ENCODE data around the gene RPL36A. TPM values are rescaled to one million over a fixed set of nuclear protein-coding genes. Genes with fewer than 3 reads are reported as not detected.

Gene RPL36A
- 364 TPM for polyA plus RNA-seq (2012; ENCODE audit: insufficient read depth, insufficient read length, low read depth)

DNA sequence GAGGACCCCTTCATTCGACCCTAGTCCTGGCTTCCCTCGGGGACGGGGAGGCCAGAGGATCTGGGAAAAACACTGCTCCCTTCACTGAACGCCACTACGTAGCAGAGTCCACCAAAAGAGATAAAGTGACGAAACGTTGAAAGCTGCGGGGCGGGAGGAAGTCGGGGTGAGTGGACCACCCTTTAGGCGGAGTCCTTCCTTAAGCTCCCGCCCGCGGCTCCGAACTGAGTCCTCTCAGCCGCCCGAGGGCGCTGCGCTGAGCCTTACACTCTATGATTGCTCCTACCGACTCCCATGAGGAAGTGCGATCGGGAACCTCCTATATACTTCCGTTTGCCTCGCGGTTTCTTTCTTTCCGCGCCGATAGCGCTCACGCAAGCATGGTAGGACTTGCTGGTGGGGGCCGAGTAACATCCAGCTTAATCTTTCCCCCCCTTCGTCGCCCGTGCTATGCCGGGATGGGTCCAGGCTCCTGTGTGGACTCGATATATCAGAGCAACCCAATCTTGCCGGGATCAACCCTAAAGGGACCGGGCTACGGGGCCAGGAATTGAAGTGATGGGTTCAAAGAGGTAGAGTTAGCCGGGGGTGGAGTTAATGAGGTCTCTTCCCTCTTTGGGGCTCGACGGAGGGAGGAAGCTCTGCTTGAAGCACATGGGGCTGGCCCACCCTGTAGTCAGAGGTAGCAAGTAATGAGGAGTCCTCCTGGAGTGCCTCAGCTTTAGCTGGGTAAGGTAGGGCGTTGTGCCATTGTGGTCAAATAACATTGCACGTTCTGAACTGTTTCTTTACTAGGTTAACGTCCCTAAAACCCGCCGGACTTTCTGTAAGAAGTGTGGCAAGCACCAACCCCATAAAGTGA, at the start of gene RPL36A:
TSS of gene RPL36A (plus strand) at position 348 of the 862 bp plus-strand sequence. CDS start at position 381, 33 bp downstream.
- peak; percentile 73 for TF ChIP-seq CTCF (IDR thresholded peaks at IDR 0.05; ENCODE audit: low read depth, low read length)
- Histone ChIP-seq H3K36me3 (peaks cover 35% of the 10 kb centered on the region), H3K27me3 (no peaks in the 10 kb centered on the region), H3K4me3 (ENCODE audit: low read depth, low read length) (peak within 1 kb of the TSS; percentile 87), H3K4me1 (no peaks in the 10 kb centered on the region), H3K9me3 (no peaks in the 10 kb centered on the region)
- peak; percentile 89 for DNase-seq

DNA sequence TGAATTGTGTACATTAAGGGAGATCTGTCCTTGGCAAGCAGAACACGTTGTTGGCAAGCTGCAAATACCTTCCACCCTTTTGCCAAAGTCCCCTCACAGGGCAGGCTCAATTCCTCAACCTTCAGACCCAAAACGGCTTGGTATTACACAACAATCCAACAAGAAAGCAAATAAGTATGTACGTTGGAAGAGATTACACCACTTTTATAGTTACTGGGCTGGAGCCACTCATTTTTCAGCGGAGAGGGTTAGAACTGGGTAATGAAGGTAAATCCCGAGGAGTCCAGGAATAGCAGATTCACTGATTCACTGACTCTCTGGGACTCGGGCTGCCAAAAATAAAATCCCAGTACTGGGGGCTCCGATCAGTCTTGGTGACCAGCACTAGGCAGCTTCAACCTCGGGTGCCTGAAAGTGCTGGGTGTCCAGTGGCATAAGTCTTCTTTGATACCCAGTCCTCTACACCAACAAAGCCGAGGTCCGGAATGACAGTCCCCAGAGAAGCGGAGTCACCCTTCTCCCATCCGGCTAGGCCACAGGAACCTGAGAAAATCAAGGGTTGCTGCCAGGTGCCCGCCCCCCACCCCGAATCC, 42.9 kb upstream of the RPL36A start:
- H3K9me3 ChIP-seq, result no peaks in the 10 kb centered on the region
- H3K4me3 ChIP-seq (ENCODE audit: low read depth, low read length), result peak overlapping the region; percentile 87
- no peak for DNase-seq
- no peaks in the 10 kb centered on the region for H3K27me3 ChIP-seq
- no peak for TF ChIP-seq CTCF (IDR thresholded peaks at IDR 0.05; ENCODE audit: low read depth, low read length)
- H3K36me3 ChIP-seq, result peaks cover 2% of the 10 kb centered on the region; the same call in 1 of the 2 replicates
- no peaks in the 10 kb centered on the region for H3K4me1 ChIP-seq

- Histone ChIP-seq H3K27me3 (no peaks in the 10 kb centered on the region), H3K4me1 (no peaks in the 10 kb centered on the region), H3K36me3 (peaks cover 2% of the 10 kb centered on the region; the same call in 1 of the 2 replicates), H3K4me3 (ENCODE audit: low read depth, low read length) (peak within 1 kb of the TSS; percentile 87), H3K9me3 (no peaks in the 10 kb centered on the region)
- peak; percentile 79 for DNase-seq
- no peak for TF ChIP-seq CTCF (IDR thresholded peaks at IDR 0.05; ENCODE audit: low read depth, low read length)
Measured at GRCh38 chrX:101348452-101349192, 42.2 kb upstream of the RPL36A start, which contains the start of gene TIMM8A. TSS of gene TIMM8A (minus strand) at chrX:101348742. CDS start at chrX:101348664, 78 bp downstream.

- H3K36me3 ChIP-seq, result peaks cover 2% of the 10 kb centered on the region; the same call in 1 of the 2 replicates
- DNase-seq, result no peak
- peak overlapping the region; percentile 87 for H3K4me3 ChIP-seq (ENCODE audit: low read depth, low read length)
Measured at GRCh38 chrX:101349193-101349562, 41.6 kb upstream of the RPL36A start.

DNA sequence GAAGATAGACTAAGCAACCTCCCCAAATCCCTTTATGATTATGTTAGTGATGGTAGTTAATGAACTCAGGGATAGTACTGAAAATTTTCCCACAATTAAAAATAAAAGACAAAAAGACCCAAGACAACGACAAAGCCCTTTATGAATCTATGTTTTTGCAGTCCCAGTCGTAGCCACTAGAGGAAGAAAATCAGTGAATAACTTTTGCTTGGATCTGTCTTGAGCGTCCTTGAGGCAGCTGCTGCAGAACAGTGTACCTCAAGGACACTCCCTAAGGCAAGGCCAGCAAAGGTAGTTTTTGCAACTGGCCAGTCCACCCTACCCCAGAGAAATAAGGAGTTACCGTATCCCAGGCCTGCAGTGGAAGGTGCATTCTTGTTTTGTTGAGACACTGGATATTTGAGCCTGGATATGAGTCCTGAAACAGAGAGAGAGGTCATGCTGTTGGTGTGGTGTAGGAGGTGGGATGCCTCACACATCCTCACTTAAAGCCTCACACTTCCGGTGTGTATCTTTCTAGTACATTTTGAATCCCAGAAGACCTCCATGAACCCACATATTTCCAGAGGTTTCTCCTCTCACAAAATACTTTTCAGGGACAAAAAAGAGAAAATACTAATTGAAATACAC, 33.5 kb upstream of the RPL36A start:
- Histone ChIP-seq H3K36me3 (no peaks in the 10 kb centered on the region), H3K4me3 (ENCODE audit: low read depth, low read length) (no peak overlapping the region), H3K4me1 (no peaks in the 10 kb centered on the region), H3K9me3 (no peaks in the 10 kb centered on the region), H3K27me3 (no peaks in the 10 kb centered on the region)
- no peak for DNase-seq
- TF ChIP-seq CTCF (IDR thresholded peaks at IDR 0.05; ENCODE audit: low read depth, low read length), result peak; percentile 33

More at GRCh38 chrX:101349193-101349562, 41.6 kb upstream of the RPL36A start:
- no peak for TF ChIP-seq CTCF (IDR thresholded peaks at IDR 0.05; ENCODE audit: low read depth, low read length)
- H3K4me1 ChIP-seq, result no peaks in the 10 kb centered on the region
- no peaks in the 10 kb centered on the region for H3K27me3 ChIP-seq
- H3K9me3 ChIP-seq, result no peaks in the 10 kb centered on the region
